HG03442 (cell line): ENCODE data around the gene S1PR4.
"Not testable (repeated sequence)": the region's sequence is repeated elsewhere in the genome, so short reads cannot be mapped to it uniquely, and the experiment has no call there.

Experiments
- ATAC-seq: cut with Tn5 transposase; IDR thresholded peaks from one replicate; pipeline ENCODE4 v1.9.1; 2021; ENCODE audit warnings: mild to moderate bottlenecking, moderate library complexity; ENCODE audit not compliant: unreplicated experiment

The S1PR4 gene

DNA sequence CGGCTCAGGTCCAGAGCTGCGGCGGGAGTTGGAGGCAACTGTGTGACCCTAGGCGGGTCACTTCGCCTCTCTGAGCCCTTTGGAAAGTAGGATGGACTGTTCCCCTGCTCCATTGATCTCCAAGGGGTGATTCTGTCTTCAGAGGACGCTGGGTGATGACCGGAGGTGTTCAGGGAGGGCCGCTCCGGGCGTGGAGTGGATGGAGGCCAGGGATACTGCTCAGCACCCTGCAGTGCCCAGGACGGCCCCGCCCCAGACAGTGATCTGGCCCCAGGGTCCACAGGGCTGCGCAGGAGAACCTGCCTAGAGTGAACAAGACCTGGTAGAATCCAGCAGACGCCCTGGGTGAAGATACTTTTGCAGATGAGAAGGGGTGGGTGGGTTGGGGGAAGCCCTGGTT is 14.1 kb downstream of the S1PR4 start:
- no peak for ATAC-seq

DNA sequence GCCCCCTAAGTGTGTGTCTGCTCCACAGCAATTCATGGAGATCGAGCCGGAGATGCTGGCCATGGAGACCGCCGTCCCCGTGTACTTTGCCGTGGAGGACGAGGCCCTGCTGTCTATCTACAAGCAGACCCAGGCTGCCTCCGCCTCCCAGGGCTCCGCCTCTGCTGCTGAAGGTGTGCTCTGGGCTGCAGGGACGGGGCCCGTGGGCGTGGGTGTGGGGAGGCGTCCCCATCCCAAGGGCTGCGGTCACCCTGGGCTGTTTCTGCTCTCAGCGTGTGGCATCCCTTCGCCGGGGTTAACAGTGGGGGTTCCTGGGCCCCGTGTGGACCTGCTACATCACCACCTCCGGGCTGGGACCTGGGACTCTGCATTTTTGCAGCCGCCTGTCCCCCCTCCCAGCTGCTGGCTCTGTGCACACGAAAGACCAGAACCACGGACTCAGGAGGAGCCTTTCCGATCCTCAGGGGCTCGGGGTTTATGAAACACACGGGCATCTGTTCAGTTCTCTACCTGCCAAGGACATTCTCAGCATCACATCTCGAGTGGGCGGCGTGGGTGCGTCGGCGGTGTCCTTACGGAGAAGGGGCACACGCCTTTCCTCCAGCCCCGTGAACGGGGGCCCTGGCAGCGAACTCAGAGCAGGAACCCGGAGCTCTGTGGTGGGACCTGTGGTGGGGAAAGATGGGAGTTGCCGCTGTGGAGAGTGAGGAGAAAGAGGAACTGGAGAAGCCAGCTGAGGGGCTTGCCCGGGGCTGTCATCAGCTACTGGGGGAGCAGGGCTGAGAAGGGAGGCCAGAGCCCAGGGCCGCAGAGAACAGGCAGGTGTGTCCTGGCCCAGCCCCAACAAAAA is 14.9 kb downstream of the S1PR4 start:
- ATAC-seq, result no peak

- no peak for ATAC-seq
Measured at GRCh38 chr19:3194106-3195087, 15.8 kb downstream of the S1PR4 start.

DNA sequence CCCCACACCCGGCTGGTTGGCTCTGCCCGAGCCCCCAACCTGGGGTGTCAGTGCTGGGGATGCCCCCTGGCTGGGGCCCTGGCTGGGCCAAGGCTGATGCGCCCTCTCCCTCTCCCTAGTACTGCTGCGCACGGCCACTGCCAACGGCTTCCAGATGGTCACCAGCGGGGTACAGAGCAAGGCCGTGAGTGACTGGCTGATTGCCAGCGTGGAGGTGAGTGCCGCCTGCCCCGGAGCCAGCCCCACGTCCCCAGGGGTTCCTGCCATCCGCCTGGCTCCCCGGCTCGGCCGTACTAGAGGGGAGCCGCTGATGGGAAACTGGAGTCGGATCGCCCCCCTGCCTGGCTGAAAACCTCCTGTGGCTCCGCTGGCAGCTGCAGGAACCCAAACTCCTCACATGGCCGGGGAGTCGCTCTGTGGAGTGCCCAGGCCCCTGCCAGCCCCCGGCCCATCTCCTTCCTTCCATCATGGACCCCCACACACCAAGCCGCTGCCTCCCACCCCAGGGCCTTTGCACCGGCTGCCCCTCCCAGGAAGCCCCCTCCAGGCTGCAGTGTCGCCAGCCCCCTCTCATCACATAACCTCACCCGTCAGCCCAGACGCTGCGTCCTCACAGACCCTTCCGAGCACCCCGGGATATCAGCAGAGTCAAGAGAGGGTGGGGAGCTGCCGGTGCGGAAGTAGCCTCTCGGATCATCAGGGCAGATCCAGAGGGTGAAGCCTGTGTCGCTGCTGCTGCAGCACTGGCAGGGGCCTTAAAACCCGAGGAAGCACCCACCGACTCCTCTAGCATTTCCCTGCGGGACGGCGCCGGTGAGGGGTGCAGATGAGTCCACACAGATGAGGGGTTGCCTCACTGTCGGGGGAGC is 17.7 kb downstream of the S1PR4 start:
- no peak for ATAC-seq

DNA sequence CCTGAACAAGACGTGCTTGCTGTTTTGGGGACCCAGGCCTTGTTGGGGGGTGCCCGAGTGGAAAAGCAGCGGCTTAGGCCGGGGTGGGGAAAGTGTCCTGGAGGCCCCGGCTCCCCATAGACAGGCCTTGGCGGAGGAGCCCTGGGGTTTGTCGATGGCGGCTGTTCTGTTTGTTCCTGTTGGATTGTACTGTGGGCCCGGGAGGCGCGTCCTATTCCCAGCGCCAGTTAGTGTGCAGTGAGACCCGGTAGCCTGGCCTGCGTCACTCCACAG is 18.3 kb downstream of the S1PR4 start:
- ATAC-seq, result no peak

- no peak for ATAC-seq
Measured at GRCh38 chr19:3198901-3199700, 20.5 kb downstream of the S1PR4 start.

DNA sequence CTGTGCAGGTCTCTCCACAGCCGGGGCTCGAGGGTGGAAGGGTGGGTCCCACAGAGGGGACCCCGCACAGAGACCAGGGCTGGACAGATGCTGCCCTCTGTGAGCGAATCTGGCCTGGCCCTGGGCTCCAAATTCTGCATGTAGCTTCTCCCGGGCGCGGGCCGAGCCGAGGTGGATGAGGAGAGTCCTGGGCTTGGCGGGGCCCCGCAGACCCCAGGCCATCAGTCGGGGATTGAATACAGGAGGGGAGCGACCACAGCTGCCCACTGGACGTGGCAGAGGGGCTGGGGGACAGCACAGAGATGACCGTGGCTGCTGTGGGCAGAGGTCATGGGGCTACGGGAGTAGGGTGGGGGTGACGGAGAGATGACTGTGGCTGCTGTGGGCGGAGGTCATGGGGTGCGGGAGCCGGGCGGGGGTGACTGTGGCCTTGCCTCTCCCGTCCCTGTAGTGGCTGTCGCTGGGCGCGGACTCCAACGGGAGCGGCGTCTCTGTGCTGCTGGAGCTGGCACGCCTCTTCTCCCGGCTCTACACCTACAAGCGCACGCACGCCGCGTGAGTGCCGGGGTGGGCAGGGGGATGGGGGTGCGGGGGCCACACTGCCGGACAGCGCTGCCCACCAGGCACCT is 22.6 kb downstream of the S1PR4 start:
- ATAC-seq, result no peak

DNA sequence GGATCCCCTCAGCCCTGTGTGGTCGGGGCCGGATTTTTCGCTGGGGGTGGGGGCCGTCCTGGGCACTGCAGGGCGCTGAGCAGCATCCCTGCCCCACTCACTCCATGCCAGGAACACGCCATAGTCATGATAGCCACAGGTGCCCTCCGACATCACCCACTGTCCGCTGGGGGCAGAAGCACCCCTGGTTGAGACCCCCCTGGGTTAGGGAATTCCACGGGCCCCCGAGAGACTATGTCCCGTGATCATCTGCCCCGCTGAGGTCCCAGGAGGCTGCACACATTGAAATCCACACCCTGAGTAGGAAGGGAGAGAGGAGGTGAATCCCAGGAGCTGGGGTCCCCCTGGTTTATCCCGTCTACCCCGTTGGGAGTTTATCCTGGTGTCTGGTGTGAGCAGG is 23.3 kb downstream of the S1PR4 start:
- no peak for ATAC-seq

DNA sequence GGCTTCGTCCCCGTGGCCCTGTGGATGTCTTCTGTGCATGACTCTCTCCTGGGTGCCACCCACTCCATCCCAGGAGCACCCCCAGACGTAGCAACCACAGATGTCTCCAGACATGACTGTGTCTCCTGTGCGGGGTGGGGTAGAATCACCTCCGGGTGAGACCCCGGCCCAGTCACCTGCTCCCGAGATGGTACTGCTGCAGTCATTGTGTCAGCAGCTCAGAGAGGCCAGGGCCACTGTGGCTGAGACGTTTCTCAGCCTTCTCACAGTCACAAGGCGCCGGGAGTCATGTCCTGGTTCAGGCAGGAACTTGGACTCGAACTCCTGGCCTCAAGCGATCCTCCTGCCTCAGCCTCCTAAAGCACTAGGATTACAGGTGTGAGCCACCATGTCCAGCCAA is 23.8 kb downstream of the S1PR4 start:
- ATAC-seq, result no peak

DNA sequence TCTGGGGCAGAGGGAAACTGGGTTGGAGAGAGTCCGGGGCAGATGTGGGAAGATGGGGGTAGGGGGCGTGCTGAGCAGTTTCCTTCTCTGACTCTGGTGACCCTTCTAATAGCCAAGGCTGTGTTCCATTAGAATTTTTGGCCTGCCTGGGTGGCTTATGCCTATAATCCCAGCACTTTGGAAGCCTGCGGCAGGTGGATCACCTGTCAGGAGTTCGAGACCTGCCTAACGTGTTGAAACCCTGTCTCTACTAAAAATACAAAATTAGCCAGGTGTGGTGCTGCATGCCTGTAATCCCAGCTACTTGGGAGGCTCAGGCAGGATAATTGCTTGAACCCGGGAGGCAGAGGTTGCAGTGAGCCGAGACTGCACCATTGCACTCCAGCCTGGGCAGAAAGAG is 24.3 kb downstream of the S1PR4 start:
- ATAC-seq, result not testable (repeated sequence)

DNA sequence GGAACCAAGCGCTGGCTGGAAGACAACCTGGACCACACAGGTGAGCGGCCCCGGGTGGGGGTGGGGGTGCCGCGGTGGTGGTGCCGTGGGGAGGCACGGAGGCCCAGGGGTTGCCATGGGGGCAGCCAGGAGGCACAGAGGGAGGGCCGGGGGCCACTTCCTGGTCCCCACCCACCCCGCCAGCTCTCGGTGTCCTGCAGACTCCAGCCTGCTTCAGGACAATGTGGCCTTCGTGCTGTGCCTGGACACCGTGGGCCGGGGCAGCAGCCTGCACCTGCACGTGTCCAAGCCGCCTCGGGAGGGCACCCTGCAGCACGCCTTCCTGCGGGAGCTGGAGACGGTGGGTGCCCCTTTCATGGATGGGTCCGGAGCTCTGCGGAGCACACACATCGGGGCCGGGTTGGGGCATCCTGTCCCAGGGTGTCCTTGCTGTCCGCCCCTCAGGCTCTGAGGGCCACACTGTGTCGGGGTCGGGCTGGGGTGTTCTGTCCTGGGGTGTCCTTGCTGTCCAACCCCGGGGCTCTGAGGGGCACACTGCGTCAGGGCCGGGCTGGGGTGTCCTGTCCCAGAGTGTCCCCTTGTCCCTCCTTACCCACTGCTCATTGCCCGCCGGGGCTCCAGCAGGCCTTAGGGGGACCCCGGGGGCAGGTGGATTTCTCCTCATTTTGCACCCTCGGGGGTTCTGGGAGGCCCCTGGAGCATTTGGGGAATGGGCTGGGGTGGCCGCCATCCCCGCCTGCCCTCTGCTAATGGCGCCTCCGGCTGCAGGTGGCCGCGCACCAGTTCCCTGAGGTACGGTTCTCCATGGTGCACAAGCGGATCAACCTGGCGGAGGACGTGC is 25.5 kb downstream of the S1PR4 start:
- ATAC-seq, result no peak

- no peak for ATAC-seq
Measured at GRCh38 chr19:3204646-3205275, 26.2 kb downstream of the S1PR4 start.

- ATAC-seq, result no peak
Measured at GRCh38 chr19:3206216-3206953, 27.8 kb downstream of the S1PR4 start.

GRCh38 chr19:3207461-3208242 is 29.1 kb downstream of the S1PR4 start:
- ATAC-seq, result no peak

GRCh38 chr19:3208317-3209207 is 30.0 kb downstream of the S1PR4 start:
- no peak for ATAC-seq
